Kidney epithelial cell (primary cell): ENCODE data around the gene FAM120A. TPM values are rescaled to one million over a fixed set of nuclear protein-coding genes. Genes with fewer than 3 reads are reported as not detected.

Source experiments
- DNase-seq: peaks from one replicate; pipeline ENCODE4 v3.0.0-alpha.2; 2010; ENCODE audit warnings: low read depth
- H3K27me3 ChIP-seq: 2 replicates; pipeline ENCODE4 v1.6.0; 2011; ENCODE audit warnings: low read length; ENCODE audit not compliant: control insufficient read depth, insufficient read depth
- H3K36me3 ChIP-seq: 2 replicates; pipeline ENCODE4 v1.5.1; 2011; ENCODE audit warnings: low read length; ENCODE audit not compliant: control insufficient read depth, insufficient read depth
- H3K4me3 ChIP-seq: 2 replicates; pipeline ENCODE4 v1.5.1; 2011; ENCODE audit warnings: low read depth, mild to moderate bottlenecking, control low read depth, low read length
- CTCF ChIP-seq: IDR thresholded peaks from 2 replicates; pipeline ENCODE4 v1.5.1; 2011; ENCODE audit warnings: mild to moderate bottlenecking, moderate library complexity, low read length, control low read depth, inconsistent platforms; ENCODE audit not compliant: insufficient read depth, poor library complexity, severe bottlenecking
- total RNA-seq: library from RNA; depleted of rRNA; stranded (reverse); fragments of >200 nt; gene quantifications from 2 replicates; pipeline ENCODE4 v1.2.3, GENCODE V29; 2015

FAM120A gene
- total RNA-seq, 1 donor from 2014 or later: 59.0 TPM

GRCh38 chr9:93525476-93525875, 74.0 kb downstream of the FAM120A start:
- DNase-seq: no peak
- H3K36me3 ChIP-seq: no peaks in the 10 kb centered on the region
- no peak for TF ChIP-seq CTCF
- H3K4me3 ChIP-seq: no peak overlapping the region
- H3K27me3 ChIP-seq: no peaks in the 10 kb centered on the region

GRCh38 chr9:93531374-93531773, 79.9 kb downstream of the FAM120A start:
- no peak overlapping the region for H3K4me3 ChIP-seq

GRCh38 chr9:93532141-93532540, 80.7 kb downstream of the FAM120A start:
- Histone ChIP-seq H3K36me3 (no peaks in the 10 kb centered on the region), H3K27me3 (no peaks in the 10 kb centered on the region), H3K4me3 (no peak overlapping the region)
- no peak for DNase-seq
- TF ChIP-seq CTCF: no peak

More at GRCh38 chr9:93531374-93531773, 79.9 kb downstream of the FAM120A start:
- Histone ChIP-seq H3K27me3 (no peaks in the 10 kb centered on the region), H3K36me3 (no peaks in the 10 kb centered on the region)
- no peak for DNase-seq
- TF ChIP-seq CTCF: no peak

- Histone ChIP-seq H3K4me3 (no peak overlapping the region), H3K27me3 (no peaks in the 10 kb centered on the region), H3K36me3 (no peaks in the 10 kb centered on the region)
- TF ChIP-seq CTCF: no peak
- no peak for DNase-seq
Measured at GRCh38 chr9:93533863-93534262, 82.4 kb downstream of the FAM120A start.

- peaks cover 3% of the 10 kb centered on the region for H3K36me3 ChIP-seq
- no peak for DNase-seq
- no peaks in the 10 kb centered on the region for H3K27me3 ChIP-seq
- H3K4me3 ChIP-seq: no peak overlapping the region
- no peak for TF ChIP-seq CTCF
Measured at GRCh38 chr9:93536167-93536566, 84.7 kb downstream of the FAM120A start.

- peak; percentile 28 for DNase-seq
- H3K4me3 ChIP-seq: no peak overlapping the region
- H3K36me3 ChIP-seq: peaks cover 3% of the 10 kb centered on the region
- peak; percentile 18 for TF ChIP-seq CTCF
- H3K27me3 ChIP-seq: no peaks in the 10 kb centered on the region
Measured at GRCh38 chr9:93536874-93537273, 85.4 kb downstream of the FAM120A start.
